ENCODE measurements around the gene COL23A1.
A peak's percentile ranks its signal among the peaks of the same experiment; 100 is the strongest.

COL23A1 gene

DNA sequence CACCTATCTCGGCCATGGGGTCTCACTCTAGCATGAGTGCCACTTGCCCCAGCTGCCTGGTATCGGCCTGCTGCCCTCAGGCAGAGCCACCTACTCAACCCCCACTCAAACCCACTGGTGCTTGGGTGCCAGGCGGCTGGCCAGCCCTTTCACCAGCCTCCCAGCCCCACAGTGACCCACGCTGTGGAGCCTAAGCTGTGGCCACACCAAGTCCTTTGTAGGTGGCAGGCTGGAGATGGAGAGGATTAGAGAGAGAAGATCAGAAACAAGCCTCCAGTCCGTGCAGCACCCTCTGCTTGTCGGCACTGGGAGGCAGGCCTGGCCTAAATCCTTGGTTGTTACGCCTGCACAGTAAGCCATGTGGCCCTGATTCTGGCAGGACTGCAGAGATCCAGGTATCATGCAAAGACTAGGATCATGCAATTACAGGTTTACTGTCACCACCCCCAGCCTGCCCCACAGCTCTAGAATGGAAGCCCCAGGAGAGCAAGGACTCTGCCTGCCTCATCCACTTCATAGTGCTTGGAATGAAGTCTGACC, 171.7 kb downstream of the COL23A1 start:
- DNase-seq, result no peak

DNA sequence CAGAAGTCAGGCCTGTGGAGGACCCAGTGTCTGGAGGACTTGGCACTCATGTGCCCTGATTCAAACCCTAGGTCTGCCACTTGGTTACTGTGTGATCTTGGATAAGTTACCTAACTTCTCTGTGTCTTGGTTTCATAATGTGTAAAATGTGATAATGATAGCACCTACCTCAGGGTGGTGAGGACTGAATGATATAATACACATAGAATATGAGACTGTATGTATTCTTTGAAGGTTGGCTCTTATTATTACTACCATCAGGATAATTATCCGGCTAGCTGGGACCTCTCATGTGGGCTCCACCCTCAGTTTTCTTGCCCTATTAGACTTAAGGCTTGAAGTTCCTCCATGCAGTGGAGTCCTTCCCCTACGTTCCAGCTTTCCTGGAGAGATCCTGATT, 172.2 kb downstream of the COL23A1 start:
- DNase-seq, result no peak

DNA sequence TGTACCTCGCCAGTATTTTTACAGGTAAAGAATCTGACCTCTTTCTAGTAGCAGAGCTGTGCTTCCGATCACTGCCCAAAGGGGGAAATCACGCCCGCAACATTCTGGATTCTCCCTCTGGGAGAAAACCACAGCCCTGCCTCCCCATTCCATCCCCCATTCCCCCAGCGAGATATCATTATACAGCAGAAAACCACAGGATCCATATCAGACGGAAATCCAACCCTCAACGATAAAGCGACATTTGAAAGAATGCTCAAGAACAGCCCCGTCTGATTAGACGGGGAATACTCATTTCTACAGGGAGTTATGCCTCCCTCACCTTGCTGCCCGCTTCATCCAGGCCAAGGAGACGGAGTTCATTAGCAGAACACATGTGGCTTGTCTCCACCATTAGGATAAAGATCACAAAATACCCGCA, 172.8 kb downstream of the COL23A1 start:
- DNase-seq, result no peak

DNA sequence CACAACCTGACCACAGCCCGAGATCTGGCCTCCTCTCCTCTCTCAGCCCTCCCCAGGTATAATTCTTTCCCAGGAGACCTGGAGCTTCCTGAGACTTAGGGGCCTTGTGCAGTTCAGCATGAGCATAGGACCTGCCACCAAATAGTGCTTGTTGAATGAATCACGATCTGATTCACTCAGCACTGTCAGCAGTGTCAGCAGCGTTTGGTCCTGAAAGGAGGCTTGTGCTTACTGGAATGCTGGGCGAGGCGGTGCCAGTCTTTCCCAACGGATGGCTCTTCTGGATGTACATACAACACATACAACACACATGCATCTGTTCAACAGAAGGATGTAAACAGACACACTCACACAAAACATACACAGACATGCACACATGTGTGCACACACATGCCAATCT, 173.3 kb downstream of the COL23A1 start:
- no peak for DNase-seq

DNA sequence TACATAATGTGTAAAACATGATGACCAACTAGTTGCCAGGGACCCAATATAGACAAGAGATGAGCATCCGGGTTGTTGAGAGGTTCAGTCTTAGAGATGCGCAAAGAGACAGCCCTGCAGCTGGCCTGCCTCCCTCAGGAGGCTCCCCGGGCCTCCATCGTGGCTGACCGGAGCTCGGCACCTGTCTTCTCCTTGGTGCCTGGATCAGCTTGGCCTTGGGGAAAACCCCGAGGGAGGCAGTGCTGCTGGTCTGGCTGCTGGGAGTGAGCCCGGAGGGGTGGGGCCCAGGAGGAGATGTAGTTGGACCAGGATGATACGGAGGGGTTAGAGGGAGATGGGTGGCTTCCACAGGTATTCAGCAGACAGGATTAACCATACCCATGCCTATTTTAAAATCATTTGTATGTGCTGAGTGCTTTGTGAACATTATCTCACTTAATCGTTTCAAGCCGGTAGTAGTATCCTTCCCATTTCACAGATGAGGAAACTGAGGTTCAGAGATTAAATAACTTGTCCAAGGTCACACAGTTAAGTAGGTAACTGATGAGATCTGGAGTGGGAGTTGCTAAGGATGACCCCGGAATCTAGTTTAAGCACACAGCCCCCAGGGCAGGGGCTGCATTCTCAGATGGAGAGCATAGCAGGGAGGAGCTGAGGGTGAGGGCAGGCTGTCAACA, 173.8 kb downstream of the COL23A1 start:
- no peak for DNase-seq

DNA sequence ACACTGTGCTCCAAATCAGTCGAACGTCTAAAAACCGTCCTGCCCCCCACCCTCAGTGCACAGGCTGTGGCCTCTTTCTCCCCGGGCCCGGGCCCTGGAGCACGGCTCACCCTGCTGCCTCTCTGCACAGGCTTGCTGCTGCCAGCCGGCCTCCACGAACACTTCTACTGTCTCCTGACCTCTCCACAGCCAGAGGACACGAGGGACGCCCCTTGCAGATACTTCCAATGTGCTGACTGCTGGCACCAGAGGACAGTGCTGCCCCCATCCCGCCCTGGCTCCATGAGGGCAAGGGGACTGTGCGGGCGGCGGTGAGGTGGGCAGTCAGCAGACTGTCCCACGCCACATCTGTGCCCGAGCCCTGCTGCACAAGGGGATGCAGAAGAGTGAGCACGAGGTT, 174.8 kb downstream of the COL23A1 start:
- DNase-seq, result no peak

DNA sequence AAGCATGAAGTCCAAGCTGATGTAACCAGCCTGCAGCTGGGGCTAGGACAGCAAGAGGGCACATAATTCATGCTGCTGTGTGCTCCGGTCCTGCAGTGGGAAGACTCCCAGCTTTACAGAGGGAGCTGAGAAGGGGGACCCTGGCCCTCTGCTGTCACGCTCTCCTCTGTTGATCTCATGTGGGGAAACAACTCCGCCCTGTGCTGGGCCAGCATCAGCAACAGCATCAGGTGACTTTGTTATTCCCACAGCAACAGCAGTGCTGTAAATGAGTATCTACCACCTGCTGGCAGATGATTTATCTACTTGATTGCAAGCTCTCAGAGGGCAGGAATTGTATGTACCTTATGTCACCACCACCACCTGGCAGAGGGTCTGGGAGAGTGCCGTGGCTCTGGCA, 176.2 kb downstream of the COL23A1 start:
- no peak for DNase-seq

DNA sequence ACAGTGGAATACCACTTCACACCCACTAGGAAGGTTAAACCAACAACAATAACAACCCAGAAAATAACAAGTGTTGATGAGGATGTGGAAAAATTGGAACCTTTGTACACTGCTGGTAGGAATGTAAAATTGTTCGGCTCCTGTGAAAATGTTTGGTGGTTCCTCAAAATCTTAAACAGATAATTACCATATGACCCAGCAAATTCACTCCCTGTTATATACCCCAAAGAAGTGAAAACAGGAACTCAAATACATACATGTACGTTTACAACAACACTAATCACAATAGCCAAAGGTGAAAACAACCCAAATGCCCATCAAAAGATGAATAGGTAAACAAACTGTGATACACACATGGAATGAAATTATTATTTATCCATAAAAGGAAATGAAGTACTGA, 179.1 kb downstream of the COL23A1 start:
- no peak for DNase-seq

DNA sequence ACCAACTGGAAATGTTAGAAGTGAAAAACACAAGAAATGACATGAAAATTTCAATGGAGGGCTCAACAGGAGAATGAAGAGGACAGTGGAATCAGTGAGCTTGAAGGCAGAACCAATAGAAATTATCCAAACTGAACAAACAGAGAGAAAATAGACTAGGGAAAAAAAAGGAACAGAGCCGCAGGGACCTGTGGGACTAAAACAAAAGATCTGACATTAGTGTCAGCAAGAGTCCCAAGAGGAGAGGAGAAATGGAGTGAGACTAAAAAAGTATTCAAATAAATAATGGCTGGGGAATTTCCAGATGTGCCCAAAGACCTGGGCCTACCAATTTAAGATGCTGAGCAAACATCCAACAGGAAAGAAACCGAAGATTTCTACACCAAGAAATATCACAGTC, 182.5 kb downstream of the COL23A1 start:
- DNase-seq, result no peak

DNA sequence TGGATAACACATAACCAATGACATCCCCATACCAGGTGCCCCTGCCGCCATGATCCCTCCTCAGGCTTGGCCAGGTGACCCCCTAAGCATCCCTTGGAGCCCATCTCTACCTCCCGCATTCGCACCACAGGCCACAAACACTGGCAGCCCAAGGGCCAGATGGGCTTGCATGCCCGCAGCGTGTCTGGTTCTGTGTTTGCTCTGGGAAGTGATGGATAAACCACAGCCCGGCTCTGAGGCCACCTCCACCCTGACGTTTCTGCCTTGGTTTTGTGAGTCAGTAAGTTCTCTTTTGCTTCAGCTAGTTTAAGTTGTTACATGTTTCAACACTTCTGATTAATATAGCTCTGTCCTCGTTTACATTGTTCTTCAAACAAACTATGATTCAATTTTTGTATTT, 185.2 kb downstream of the COL23A1 start:
- DNase-seq, result no peak

DNA sequence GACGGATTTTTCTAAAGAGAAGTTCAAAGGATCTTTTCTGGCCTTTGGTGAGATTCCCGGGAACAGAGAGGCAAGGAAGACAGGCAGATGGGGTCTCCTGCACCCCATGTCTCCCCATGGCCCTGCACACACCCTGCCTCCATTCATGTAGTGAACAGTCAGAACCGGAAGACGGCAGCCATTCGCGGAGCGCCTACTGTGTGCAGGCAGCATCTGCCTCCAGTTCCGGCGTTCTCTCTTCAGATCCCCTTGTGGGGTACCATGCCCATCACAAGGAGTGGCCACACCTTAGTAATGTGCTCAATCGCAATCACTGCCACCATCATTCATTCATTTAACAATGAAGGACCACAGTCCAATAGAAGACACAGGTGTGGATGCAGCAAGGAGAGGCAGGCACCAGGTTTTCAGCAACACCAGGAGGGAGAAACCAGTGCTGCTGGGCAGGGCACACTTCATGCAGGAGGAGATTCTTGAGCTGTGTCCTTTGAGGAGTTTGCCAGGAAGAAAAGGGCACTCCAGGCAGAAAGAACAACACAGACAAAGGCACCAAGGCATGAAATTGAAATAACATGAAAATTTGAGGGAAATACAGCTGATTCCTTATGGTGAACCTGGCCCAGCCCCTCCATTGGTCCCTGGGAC, 186.1 kb downstream of the COL23A1 start:
- no peak for DNase-seq

DNA sequence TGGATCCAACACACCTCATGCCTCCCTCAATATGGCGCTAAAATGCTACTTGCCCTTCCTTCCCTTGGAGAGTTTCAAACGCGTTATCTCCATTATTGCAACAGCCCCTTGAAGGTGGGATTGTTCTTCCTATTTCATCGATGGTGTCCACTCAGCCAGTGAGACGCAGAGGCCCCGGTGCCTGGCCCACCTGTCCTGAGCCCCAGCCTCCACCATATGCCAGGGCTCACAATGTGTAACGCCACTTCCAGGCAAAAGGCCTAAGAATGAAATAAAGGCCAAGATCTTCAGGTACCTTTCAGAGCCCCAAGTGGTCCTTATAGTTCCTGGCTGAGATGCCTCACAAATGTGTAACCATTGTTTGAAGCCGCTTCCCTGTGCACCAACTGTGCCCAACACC, 186.8 kb downstream of the COL23A1 start:
- no peak for DNase-seq

DNA sequence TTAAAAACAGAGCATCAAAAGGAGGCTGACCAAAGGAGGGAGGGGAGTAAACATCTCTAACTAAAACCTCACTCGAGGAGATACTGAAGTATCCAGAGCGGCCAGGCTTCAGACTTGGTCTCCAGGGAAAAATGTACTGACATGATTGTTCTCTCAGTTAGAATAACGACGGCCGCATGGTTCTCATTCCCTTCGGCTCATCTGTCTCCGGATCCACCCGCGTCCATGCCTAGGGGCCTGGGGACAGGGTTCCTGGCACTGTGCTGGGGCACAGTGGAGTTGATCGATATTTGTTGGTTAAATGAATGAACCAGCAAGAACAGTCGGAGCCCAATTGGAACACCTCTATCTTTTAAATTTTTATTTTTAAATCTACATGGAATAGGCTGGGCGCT, 190.5 kb downstream of the COL23A1 start:
- DNase-seq, result no peak

DNA sequence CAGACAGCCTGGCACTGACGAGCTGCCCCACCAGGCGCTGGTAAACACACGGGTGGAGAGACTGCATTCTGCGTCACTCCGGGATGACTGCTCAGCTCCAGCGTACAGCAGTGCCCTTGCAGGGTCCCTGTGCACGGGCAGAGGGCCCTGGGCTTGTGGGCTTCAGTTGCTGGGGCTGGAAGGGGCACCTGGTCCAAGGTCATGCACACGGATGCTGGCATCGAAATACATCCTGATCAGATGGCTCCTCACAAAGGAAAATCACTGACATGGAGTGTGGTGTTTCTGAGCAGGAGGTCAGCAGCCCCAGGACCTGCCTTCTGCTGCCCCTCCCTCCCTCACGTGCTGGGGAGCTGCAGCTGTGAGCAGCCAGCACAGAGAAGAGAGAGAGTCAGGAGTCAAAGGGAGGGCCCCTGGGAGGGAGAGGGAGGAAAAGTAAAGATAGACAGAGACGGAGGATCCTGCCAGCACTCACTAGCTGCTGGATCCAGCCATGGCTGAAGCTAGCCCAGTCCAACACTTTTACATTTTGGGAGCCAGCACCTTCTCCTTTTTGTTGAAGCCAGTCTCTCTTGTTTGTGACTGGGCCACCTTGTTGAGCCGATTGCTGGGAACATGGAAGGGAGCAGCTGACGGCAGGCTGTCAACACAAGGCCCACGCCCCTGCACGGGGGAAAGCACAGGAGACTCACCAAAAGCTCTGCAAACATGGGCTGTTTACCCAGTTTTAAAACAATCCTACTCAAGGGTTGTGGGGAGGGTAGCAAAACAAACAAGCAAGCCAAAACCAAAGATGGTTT, 191.1 kb downstream of the COL23A1 start:
- DNase-seq, result no peak

DNA sequence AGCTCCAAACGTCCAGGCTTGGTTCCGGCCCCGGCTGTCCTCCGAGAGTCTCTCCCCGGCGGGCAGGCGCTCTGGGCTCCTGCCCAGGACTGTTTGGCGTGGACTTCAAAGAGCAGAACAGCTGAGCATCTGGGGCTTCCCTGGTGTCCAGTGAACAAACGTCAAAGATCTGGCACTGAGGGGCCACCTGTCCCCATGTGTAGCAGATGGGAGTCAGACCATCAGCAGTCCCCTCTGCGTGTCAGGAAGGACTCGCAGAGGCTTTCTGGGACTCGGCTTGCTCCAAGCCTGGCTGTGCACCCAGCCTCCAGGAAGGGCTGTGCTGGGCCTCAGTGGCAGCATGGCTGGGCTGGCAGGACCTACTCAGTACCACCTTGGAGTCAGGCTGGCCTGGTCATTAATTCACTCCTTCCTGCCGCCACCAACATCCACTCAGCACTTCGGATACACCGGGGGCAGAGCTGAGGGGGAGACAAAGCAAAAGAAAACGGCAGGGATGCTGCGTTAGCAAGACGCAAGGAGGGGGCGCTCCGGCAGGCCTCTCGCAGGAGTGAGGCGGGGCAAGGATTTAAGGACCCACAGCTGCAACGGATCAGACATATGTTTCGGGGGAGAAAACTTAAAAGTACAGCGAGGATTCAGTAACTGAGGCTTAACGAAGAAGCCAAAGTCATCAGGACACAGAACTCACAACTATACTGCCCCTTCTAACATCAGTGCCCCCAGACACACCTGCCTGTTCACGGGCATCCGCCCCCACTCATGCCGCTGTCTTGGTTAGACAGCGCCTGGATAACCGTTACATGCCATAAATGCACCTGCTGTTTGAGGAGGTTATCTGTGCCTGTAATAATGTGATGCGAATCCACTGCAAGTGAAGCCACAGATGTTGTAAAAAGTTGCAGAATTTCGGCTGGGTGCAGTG, 193.1 kb downstream of the COL23A1 start:
- DNase-seq, result no peak

DNA sequence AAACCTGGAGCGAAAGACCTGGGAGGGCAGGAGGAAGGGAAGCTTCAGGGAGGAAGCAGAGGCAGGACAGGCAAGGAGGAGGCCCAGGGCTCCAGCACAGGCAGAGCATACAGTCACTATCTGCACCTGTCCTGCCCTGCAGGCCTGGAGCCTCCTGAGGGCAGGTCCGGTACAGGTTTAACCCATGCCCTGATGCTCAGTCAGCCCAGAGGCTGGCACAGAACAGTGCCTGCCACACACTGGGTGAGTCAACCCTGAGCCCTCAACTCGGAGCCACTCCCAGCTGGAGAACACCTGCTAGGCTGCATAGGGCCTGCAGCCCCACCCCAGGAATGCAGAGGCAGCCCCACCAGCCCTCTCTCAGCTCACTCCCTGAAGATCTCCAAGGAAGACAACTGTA, 196.1 kb downstream of the COL23A1 start:
- DNase-seq, result no peak

DNA sequence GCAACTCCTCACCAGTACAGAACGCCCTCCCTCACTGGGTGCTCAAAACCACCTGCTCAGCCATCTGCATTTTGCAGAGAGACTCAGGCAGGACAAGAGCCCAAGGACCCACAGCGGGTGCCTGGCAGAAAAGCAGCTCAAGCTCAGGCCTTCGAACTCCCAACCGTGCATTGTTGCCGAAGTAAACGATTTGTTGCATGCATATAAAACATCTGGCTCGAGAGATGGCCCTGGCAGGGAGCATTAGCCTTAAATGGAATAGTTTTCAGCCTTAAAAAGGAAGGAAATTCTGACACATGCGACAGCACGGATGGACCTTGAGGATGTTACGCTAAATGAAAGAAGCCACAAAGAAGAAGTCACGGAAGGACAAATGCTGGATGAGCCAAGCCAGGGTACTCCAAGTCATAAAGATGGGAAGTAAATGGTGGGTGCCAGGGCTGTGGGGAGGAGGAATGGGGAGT, 197.2 kb downstream of the COL23A1 start:
- peak; percentile 88 to 92 for DNase-seq

DNA sequence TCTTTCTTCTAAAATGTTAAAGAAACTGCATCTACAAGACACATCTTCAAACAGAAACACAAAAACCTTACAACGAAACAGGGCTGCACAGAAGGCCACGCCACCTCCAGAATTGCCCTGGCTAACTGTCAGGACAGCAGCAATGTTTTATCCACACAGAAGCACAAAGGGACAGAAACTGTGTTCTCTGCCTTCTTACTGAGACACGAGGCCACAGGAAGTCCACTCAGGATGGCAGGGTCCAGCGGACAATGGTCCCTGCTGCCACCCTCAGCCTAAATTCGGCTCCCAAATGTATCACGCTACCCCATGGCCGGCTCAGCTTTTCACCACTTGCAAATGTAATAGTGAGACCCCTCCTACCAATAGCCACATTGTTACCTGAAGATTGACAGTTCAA, 197.8 kb downstream of the COL23A1 start:
- DNase-seq, result no peak

DNA sequence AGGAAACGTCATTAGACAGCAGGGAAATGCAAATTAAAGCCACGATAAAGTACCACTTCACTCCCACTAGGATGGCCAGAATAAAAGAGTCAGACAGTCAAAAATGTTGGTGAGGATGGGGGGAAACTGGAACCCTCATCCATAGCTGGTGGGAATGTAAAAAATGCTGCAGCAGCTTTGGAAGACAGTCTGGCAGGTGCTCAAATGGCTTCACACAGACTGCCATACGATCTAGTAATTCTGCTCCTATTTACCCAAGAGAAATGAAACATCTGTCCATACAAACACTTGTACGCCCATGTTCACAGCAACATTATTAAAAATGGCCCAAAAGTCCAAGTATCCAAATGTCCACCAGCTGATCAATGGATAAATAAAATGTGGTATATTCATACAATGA, 198.7 kb downstream of the COL23A1 start:
- no peak for DNase-seq

DNA sequence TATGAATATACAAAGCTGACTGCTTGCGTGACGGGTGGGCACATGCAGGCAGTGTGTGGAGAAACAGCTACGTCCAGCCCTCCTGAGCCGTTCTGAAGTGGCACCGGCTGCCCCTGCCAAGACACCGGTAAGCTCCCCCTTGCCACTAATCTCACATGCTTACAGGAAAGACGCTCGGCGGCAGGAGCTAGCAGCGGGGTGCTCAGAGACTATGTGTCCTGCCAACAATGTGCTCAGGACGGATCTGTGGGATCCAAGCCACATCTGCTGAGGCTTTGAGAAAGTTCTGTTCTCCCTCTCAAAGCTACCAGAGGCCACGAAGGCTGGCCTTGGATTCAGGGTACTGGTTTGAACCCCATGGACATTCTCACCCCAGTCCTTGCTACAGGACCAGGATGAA, 200.4 kb downstream of the COL23A1 start:
- no peak for DNase-seq

DNA sequence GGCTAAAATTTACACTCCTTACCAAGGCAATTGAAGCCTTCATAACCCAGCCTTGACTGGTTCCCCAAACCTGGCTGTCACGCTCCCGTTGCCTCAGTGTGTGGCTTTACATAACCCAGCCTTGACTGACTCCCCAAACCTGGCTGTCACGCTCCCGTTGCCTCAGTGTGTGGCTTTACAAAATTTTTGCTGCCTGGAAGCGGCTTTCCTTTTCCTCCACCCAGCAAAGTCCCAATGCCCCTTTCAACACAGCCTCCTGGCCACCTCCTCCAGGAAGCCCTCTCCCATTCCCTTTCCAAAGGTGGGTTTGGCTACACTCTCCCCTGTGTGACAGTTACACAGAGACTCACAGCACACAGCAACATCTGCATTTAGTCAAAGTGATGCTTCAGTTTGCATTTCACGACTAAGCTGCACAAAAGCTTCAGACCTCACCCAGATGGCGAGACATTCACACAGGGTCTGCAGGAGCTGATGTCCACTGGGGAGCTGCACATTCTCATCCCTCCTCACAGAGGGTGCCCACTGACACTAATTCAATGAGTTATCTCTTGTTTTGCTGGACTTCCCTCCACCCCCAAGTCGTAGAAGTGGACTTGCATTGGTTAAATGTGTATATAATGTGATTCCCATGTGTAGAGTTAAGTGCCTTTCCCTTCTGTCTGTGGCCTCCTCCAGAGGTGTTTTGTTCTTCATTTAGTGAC, 201.0 kb downstream of the COL23A1 start:
- no peak for DNase-seq

All from Kasumi-1 (cell line).